Right renal cortex interstitium (tissue), 3 donors: ENCODE results near the gene ZNF93. TPM values are rescaled to one million over a fixed set of nuclear protein-coding genes. Genes with fewer than 3 reads are reported as not detected.
"Not testable (repeated sequence)": the region's sequence is repeated elsewhere in the genome, so short reads cannot be mapped to it uniquely, and the experiment has no call there.

Experiments used
- DNase-seq, 3 donors: peaks; one replicate each; pipeline ENCODE4 v3.0.0-alpha.2; 2013; ENCODE audit warnings: low read depth in 3 of 3, low spot score in 2 of 3
- polyA plus RNA-seq, 3 donors: library from polyadenylated mRNA; unstranded; fragments of 120-200 nt; gene quantifications; one replicate each; pipeline ENCODE4 v1.2.1, GENCODE V29; 2013; ENCODE audit not compliant: insufficient read length in 3 of 3

ZNF93 gene
- polyA plus RNA-seq, 3 donors: 19.0 to 21.2 (median 19.5) TPM

GRCh38 chr19:19933432-19934314 is 32.9 kb downstream of the ZNF93 start:
- not testable (repeated sequence) for DNase-seq

- DNase-seq: no peak
Observed at GRCh38 chr19:19937403-19937802, 36.7 kb downstream of the ZNF93 start.

- no peak for DNase-seq
Observed at GRCh38 chr19:19938449-19938848, 37.7 kb downstream of the ZNF93 start.

DNA sequence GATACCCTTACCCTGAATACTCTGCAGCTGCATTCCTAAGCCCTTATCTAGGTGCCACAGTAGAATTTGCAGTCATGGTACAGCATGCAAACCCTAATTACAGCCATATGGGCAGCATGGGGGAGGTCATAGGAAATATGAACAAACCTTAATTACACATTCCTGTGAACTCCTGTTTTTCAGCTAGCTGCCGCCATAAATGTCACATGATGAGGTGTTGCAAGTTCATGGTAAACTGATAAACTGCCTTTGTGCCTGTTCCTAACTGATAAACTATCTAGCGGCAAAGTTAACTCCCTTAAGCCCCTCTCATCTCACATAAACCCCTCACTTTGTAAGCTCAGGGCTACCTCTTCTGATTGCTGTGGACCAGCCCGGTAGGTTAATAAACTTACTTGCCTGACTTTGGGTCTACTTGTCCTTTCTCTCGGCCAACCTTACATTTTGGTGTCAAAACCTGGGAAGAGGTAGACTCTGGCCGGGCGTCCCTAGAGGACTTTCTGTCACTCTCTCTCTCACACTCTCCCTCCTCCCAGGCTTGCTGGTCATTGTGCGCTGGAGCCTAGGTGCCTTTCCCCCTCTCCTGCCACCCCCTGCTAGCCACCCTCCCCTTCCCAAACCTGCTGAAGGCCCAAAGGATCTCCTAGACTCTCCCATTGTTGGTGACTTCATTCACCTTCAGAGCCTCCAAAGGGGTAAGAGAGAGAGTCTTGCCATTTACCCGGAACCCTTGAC is 43.3 kb downstream of the ZNF93 start:
- DNase-seq: no peak

DNA sequence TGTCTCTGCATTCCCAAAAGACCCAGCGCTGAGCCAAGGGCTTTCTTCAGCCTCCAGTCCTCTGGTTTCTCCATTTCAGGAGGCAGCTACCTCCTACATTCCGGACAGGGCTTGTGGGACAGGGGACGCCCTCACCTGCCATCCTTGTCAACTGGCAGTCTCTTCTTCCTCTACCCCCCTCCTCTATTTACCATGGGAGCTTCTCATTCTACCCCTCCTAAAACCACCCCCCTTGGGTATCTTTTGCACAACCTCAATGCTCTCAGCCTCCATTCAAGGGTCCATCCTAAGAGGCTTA is 43.8 kb downstream of the ZNF93 start:
- DNase-seq: no peak

GRCh38 chr19:19946226-19946625 is 45.5 kb downstream of the ZNF93 start:
- no peak for DNase-seq

DNA sequence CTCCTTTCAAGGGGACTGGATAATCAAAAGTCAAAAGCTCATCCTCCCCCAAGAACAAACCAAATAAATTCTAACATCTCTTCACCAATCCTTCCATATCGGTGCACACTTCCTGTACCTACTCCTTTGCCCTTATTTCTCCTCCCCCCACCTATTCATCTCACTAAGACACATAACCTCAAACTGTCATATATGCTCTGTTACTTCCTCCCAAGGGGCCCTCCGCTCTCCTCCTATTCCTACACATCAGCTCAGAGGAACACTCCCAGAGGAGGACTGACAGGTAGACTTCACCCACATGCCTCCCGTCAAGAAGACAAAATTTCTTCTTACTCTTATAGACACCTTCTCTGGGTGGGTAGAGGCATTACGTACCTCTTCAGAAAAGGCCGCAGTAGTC is 48.1 kb downstream of the ZNF93 start:
- no peak for DNase-seq

- no peak for DNase-seq
Observed at GRCh38 chr19:19955208-19955607, 54.5 kb downstream of the ZNF93 start.

- DNase-seq: no peak
Observed at GRCh38 chr19:19956434-19957075, 55.8 kb downstream of the ZNF93 start.

DNA sequence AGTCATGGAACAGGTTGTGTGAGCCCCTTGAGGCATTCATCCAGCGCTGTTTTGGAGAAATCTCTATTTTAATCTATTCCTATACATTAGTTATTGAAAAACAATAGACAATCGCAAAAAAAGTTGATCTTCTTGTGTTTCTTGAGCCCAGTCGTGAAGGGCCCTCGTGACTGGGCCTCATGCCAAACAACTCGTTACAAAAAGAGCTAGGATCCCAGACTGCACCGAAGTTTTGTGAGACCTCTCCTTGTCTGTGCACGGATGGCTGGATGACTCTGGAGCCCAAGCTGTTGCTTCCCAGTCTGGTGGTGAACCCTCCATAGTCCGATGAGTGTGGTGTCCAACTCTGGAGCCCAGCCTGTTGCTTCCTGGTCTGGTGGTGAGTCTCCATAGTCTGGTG is 57.0 kb downstream of the ZNF93 start:
- not testable (repeated sequence) for DNase-seq

DNA sequence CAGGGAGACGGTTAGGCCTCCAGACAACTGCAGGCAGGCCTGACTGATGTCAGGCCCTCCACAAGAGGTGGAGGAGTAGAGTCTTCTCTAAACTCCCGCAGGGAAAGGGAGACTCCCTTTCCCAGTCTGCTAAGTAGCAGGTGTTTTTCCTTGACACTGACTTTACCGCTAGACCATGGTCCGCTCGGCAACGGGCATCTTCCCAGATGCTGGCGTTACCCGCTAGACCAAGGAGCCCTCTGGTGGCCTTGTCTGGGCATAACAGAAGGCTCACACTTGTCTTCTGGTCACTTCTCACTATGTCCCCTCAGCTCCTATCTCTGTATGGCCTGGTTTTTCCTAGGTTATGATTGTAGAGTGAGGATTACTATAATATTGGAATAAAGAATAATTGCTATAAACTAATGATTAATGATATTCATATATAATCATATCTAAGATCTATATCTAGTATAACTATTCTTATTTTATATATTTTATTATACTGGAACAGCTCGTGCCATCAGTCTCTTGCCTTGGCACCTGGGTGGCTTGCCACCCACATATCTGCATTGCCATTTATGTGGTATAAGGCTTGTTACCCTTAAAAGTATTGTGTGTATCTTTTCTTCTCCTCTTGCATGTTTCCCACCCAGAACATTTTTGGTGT is 58.5 kb downstream of the ZNF93 start:
- DNase-seq: peak; percentile 43 to 63 (median 54)

- no peak for DNase-seq
Observed at GRCh38 chr19:19964416-19964815, 63.7 kb downstream of the ZNF93 start.

DNA sequence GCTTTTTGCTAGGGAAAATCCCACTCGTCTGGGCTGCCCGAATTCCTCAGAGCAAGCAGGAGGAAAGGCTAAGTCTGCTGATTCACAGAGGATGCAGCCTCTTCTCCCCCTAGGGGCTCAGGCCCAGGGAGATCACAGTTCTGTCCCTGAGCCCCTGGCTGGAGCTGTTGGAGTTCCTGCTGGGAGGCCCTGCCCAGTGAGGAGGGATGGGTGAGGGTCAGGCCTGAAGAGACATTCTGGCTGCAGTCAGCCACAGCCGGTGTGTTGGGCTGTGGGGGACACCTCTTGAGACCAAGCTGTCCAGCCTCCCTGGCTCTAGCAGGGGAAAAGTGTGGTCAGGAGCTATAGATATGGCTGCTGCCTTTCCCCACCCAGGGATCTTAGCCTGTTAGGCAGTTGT is 65.4 kb downstream of the ZNF93 start:
- DNase-seq: not testable (repeated sequence)

- DNase-seq: no peak
Observed at GRCh38 chr19:19966862-19967261, 66.1 kb downstream of the ZNF93 start.

Other genes starting within 250 kb of the ZNF93 start
- 10 to 100 TPM; 32.7 to 40.0 (median 34.0) TPM for gene ATP13A1, start 237.3 kb upstream of the ZNF93 start, polyA plus RNA-seq
- 10 to 100 TPM; 16.6 to 20.1 (median 16.9) TPM for gene ZNF101, start 232.1 kb upstream of the ZNF93 start, polyA plus RNA-seq
- gene ZNF14, start 167.8 kb upstream of the ZNF93 start, polyA plus RNA-seq: 10 to 100 TPM; 17.0 to 19.0 (median 18.1) TPM
- gene ZNF506, start 79.2 kb upstream of the ZNF93 start, polyA plus RNA-seq: 10 to 100 TPM; 33.0 to 34.6 (median 33.8) TPM
- gene ZNF253, start 35.1 kb upstream of the ZNF93 start, polyA plus RNA-seq: 10 to 100 TPM; 35.5 to 37.8 (median 36.6) TPM
- 10 to 100 TPM; 14.7 to 16.2 (median 15.6) TPM for gene ZNF682, start 138.6 kb downstream of the ZNF93 start, polyA plus RNA-seq
- gene ZNF90, start 177.1 kb downstream of the ZNF93 start, polyA plus RNA-seq: 10 to 100 TPM in 2 of 3 donors, 1 to 10 TPM in 1; 10.0 to 12.6 (median 12.3) TPM